Breast epithelium (tissue), 4 donors: Measurements from ENCODE around the gene GNA12. TPM values are rescaled to one million over a fixed set of nuclear protein-coding genes. Genes with fewer than 3 reads are reported as not detected.

ENCODE experiments used
- DNase-seq, 2 donors: peaks; one replicate each; pipeline ENCODE4 v3.0.0-alpha.2; 2019; ENCODE audit warnings: low spot score in 2 of 2
- H3K27ac ChIP-seq, 2 donors: fragments of 200-600 bp; sonication (generic) in 1 of 2; one replicate each; pipeline ENCODE4 v1.5.1; 2016 to 2019; ENCODE audit warnings: mild to moderate bottlenecking in 1 of 2
- H3K27me3 ChIP-seq, 2 donors: fragments of 200-600 bp; sonication (generic) in 1 of 2; one replicate each; pipeline versions ENCODE4 v1.5.1 to v1.6.0; 2017 to 2019; ENCODE audit warnings: control low read depth in 1 of 2, mild to moderate bottlenecking in 1 of 2
- H3K36me3 ChIP-seq: fragments of 200-600 bp; one replicate; pipeline ENCODE4 v1.5.1; 2019
- H3K4me1 ChIP-seq, 2 donors: fragments of 200-600 bp; sonication (generic); one replicate each; pipeline ENCODE4 v1.5.1; 2016 to 2019; ENCODE audit warnings: control low read depth in 1 of 2
- H3K4me3 ChIP-seq, 3 donors: fragments of 200-600 bp; sonication (generic); 1 replicate in 2 of 3; 2 replicates in 1 of 3; pipeline ENCODE4 v1.5.1; 2016 to 2019; ENCODE audit warnings: mild to moderate bottlenecking in 3 of 3, moderate library complexity in 2 of 3
- H3K9me3 ChIP-seq, 2 donors: fragments of 200-600 bp; sonication (generic) in 1 of 2; one replicate each; pipeline ENCODE4 v1.5.1; 2016 to 2019; ENCODE audit warnings: control low read depth in 1 of 2
- CTCF ChIP-seq, 3 donors: fragments of 450-650 bp; IDR thresholded peaks; one replicate each; pipeline ENCODE4 v1.5.1; 2016 to 2017; ENCODE audit warnings: antibody characterized with exemption in 3 of 3, mild to moderate bottlenecking in 3 of 3, moderate library complexity in 3 of 3
- POLR2A ChIP-seq: fragments of 450-650 bp; IDR thresholded peaks from one replicate; pipeline ENCODE4 v1.6.1; 2016; ENCODE audit warnings: antibody characterized with exemption, mild to moderate bottlenecking, moderate library complexity
- POLR2AphosphoS5 ChIP-seq, 3 donors: sonication (generic); formaldehyde crosslinking; IDR thresholded peaks; one replicate each; pipeline ENCODE4 v1.6.1; 2017; ENCODE audit warnings: antibody characterized with exemption in 3 of 3
- intact Hi-C: fragments of 100-400 bp; cut with DNase I; formaldehyde crosslinking; loops from one replicate; pipeline ENCODE4 v1.15.1; 2023; ENCODE audit warnings: low total_unique reads
- total RNA-seq, 3 donors: library from RNA; depleted of rRNA; stranded (reverse); fragments of >200 nt; gene quantifications; one replicate each; pipeline ENCODE4 v1.1.0, GENCODE V29; 2016

The GNA12 gene
- total RNA-seq, 3 donors from 2014 or later, result 11.3 to 31.4 (median 24.9) TPM

GRCh38 chr7:2814186-2814945, 29.7 kb downstream of the GNA12 start:
- H3K4me3 ChIP-seq, result peak overlapping the region in 1 of 3 donors; percentile 41
- intact Hi-C loops, result no loop called here
- H3K36me3 ChIP-seq, result no peaks in the 10 kb centered on the region
- peak in 1 of 2 donors; percentile 27 for DNase-seq
- H3K9me3 ChIP-seq, result no peaks in the 10 kb centered on the region
- TF ChIP-seq CTCF (IDR thresholded peaks at IDR 0.05) (no peak), POLR2A (no peak), POLR2AphosphoS5 (IDR thresholded peaks at IDR 0.05) (no peak)
- peak overlapping the region; percentile 45 to 85 for H3K27ac ChIP-seq
- peaks cover 5 to 13% of the 10 kb centered on the region in 2 donors for H3K4me1 ChIP-seq
- H3K27me3 ChIP-seq, result no peaks in the 10 kb centered on the region

- DNase-seq, result peak in 1 of 2 donors; percentile 27
- Histone ChIP-seq H3K4me3 (peak overlapping the region in 1 of 3 donors; percentile 41), H3K27ac (peak overlapping the region; percentile 45 to 85), H3K9me3 (no peaks in the 10 kb centered on the region), H3K27me3 (no peaks in the 10 kb centered on the region), H3K36me3 (no peaks in the 10 kb centered on the region), H3K4me1 (peaks cover 5 to 13% of the 10 kb centered on the region in 2 donors)
- no peak for TF ChIP-seq POLR2A
- intact Hi-C loops, result no loop called here
Measured at GRCh38 chr7:2813350-2814185, 30.5 kb downstream of the GNA12 start.

GRCh38 chr7:2812831-2813230, 31.3 kb downstream of the GNA12 start:
- intact Hi-C loops, result no loop called here

GRCh38 chr7:2812114-2812487, 32.0 kb downstream of the GNA12 start:
- intact Hi-C loops, result no loop called here
- peak overlapping the region; percentile 20 to 48 (median 21) for H3K4me3 ChIP-seq
- DNase-seq, result peak in 1 of 2 donors; percentile 2

More at GRCh38 chr7:2812831-2813230, 31.3 kb downstream of the GNA12 start:
- no peak for DNase-seq
- Histone ChIP-seq H3K4me1 (peaks cover 5 to 13% of the 10 kb centered on the region in 2 donors), H3K4me3 (no peak overlapping the region), H3K27me3 (no peaks in the 10 kb centered on the region), H3K36me3 (no peaks in the 10 kb centered on the region), H3K27ac (no peak overlapping the region), H3K9me3 (no peaks in the 10 kb centered on the region)
- no peak for TF ChIP-seq POLR2A
- TF ChIP-seq CTCF (IDR thresholded peaks at IDR 0.05), result no peak
- no peak for TF ChIP-seq POLR2AphosphoS5 (IDR thresholded peaks at IDR 0.05)

More at GRCh38 chr7:2812114-2812487, 32.0 kb downstream of the GNA12 start:
- TF ChIP-seq POLR2AphosphoS5 (IDR thresholded peaks at IDR 0.05) (no peak), CTCF (IDR thresholded peaks at IDR 0.05) (no peak)
- Histone ChIP-seq H3K36me3 (no peaks in the 10 kb centered on the region), H3K27ac (peak overlapping the region; percentile 10 to 76), H3K27me3 (no peaks in the 10 kb centered on the region), H3K4me1 (peaks cover 5 to 13% of the 10 kb centered on the region in 2 donors), H3K9me3 (no peaks in the 10 kb centered on the region)
